Stimulated activated CD8-positive, alpha-beta memory T cell treated with anti-CD3 and anti-CD28 coated beads, Interleukin-15, amount 100 ng/mL, for 48 hours (primary cell): ENCODE measurements around the gene POLN.

ENCODE experiments used
- DNase-seq, 2 donors: peaks; one replicate each; pipeline ENCODE4 v3.0.0-alpha.2; 2020; ENCODE audit warnings: low read depth in 2 of 2

POLN gene

DNA sequence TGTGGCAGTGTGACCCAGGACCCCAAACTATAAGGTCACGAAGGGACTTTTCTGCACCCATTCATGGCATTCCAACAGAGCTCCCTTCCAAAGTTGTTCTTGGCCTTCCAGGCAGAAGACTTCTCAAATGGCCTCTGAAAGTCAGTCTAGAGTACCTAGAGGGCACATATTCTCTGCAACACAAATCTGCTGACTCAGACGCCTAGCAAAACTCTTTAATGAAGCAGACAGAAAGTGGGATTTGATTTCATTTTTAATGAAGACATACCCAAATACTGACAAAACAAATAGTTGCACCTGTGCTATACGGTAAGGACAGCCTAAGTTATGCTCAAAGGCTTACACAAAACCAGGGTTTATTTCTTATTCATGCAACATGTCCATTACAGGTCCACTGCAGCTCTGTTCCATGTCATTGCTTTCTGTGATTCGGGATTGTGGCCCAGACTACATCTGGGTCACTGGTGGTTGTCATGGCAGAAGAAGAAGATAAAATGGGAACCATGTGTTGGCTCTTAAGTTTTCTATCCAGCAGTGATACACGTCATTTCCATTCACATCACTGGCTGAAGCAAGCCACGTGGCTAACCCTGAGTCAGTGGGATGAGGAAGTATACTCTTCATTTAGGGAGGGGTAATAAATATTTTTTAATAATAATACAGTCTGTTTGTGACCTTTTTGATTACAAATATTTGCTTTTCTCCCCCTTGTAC is 125.1 kb downstream of the POLN start:
- DNase-seq = no peak

DNA sequence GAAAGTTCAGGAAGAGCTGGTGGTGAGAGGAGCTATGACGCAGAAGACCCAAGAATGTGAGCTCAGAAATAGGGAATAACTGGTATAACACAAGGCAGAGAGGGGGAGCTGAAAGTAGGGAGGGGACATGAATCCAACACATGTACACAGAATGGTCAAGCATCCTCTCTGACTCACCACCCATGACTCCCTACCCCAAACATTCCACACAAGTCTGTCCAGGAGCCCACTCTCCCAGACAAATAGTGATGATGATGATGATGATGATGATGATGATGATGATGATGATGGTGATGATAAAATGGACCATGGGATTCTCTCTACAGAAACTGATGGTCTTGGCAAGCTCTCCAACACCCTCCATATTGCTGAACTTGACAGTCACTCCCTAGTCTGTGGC is 136.4 kb downstream of the POLN start:
- DNase-seq = no peak

GRCh38 chr4:2104556-2105345 is 137.2 kb downstream of the POLN start:
- no peak for DNase-seq

DNA sequence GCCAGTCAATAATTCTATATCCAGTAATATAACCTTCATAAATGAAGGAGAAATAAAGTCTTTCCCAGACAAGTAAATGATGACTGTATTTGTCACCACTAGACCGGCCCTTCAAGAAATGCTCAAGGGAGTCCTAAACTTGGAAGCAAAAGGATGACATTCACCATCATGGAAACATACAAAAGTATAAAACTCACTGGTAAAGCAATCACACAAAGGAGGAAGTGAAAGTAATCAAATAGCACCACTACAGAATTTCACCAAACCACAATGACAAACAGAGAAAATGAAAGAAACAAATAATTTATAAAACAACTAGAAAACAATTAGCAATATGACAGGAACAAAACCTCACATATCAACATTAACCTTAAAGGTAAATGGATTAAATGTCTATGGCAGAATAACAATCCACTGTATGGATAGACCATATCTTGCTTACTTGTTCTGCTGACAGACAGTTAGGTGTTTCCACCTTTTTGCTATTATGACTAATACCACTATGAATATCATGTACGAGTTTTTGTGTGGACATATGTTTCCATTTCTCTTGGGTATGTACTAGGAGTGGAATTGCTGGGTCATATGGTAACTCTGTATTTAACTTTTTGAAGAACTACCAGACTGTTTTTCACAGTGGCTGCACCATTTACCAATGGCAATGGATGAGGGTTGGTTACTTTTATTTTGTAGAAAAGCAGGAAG is 137.9 kb downstream of the POLN start:
- no peak for DNase-seq

GRCh38 chr4:2103127-2103842 is 138.6 kb downstream of the POLN start:
- no peak for DNase-seq

GRCh38 chr4:2102045-2102883 is 139.7 kb downstream of the POLN start:
- DNase-seq = no peak

DNA sequence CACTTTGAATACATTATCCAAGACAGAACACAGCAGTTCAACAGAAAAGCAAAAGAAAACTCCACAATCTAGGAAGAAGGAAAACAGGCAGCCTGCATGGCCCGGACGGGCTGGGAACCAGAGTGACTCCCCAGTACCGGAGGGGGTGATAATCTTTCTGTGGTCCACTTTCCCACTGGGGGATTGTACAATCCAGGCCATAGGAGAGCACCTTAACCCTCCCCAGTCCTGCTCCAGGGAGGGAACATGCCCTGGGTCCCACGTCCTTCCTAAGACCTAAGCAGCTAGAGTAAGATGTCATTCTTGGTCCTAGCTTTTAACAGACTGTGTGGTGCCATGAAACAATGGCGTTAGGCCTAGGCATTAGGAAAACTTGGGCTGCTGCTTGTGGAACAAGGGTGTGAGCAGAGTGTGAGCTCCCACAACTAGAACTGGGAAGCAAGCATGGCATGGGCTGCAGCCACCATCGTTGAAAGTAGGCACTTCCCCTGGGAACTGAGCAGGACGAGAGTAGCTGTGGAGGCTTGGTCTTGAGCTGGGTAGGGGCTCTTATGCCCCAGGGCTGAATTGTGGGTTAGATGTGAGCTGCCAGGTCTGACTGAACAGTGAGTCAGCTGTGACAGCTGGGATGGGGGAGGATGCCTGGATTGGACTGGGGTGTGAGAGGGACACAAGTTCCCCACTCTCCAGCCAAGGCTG is 140.4 kb downstream of the POLN start:
- no peak for DNase-seq

- DNase-seq = no peak
Observed at GRCh38 chr4:2096073-2096609, 145.8 kb downstream of the POLN start.

- no peak for DNase-seq
Observed at GRCh38 chr4:2095236-2096072, 146.5 kb downstream of the POLN start.

DNA sequence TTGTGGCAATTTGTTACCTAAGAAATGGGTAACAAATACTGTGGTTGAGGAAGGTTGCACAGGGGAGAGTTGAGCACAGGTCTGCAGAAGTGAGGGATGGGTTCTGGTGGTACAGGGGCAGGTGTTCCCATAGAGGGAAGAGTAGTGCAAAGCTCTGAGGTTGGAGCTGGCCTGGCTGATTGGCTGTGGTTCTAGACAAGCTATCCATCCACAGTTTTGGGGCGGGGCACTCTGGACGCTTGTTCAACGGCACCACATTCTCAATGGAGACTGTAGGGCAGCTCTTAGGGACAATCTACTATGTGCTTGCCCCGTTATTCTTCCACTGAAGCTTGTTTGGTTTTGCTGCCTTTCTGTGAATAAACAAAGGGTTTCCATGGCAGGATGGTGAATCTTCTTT is 147.4 kb downstream of the POLN start:
- no peak for DNase-seq

DNA sequence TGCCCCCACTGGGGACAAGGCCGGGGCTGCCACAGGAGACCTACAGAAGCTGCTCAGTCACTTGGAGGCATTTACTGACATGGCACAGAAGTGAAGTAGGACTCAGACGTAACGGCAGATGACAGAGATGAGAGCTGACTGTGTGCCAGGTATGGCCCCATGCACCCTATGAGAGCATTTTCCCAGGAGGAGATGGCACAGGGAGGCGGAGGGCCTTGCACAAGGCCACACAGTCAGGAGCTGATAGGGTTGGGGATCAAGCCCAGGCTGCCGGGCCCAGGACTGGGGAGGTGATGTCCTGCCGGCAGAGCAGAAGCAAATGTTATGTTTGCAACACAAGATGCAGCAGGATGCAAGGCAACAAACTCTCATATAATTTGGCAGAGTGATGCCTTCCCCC is 148.7 kb downstream of the POLN start:
- no peak for DNase-seq

- DNase-seq = no peak
Observed at GRCh38 chr4:2092669-2093053, 149.3 kb downstream of the POLN start.

DNA sequence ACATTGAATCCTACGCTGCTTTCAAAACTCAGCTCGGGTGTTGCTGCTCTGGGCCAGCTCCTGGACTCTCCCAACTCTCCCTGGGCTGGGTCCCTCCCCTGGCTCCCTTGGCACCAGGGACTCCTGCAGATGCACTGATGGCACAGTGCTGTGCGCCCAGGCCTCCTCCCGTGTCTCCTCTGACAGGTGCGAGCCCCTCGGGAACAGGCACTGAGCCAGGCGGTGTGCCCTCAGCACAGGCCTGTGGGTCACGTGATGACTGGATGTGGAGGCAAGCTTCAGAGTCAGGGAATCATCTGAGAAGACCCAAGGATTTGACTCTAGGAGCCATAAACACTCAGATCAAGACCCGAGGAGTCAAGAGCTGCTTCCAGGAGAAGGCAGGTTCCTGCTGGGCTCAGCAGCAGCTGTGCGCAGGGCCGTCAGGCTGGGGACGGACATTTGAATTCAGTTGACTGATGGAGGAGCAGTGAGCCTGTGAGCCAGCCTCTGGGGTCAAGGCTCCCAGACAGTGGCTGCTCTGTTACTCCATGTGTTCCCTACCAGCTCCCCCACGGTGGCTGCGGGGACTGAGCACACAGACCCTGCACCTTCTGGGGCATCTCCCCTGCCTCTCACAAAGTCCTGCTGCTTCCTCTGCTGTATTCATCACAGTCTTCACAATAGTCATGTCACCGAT is 149.8 kb downstream of the POLN start:
- DNase-seq = no peak

- no peak for DNase-seq
Observed at GRCh38 chr4:2090642-2091041, 151.3 kb downstream of the POLN start.

- no peak for DNase-seq
Observed at GRCh38 chr4:2089222-2089621, 152.7 kb downstream of the POLN start.

GRCh38 chr4:2087170-2087569 is 154.8 kb downstream of the POLN start:
- DNase-seq = no peak

DNA sequence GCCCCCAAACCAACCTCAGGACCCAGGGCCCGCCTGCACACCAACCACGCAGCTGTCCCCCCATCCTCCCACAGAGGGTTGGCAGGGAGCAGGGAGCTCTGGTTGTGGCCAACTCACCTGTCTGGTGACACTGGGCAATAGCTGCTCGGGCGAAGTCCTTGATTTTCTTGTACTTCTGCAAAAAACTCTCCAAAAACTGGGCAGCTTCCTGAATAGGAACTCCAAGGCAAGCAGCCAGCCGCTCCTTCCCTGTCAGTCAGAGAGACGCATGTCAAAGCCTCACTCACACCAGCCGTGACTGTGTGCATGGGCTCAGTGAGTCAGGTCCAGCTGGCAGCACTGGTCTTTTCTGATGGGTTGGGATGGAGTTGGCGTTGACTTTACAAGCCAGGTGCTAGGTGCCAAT is 156.4 kb downstream of the POLN start:
- no peak for DNase-seq

- DNase-seq = no peak
Observed at GRCh38 chr4:2084316-2084715, 157.6 kb downstream of the POLN start.

DNA sequence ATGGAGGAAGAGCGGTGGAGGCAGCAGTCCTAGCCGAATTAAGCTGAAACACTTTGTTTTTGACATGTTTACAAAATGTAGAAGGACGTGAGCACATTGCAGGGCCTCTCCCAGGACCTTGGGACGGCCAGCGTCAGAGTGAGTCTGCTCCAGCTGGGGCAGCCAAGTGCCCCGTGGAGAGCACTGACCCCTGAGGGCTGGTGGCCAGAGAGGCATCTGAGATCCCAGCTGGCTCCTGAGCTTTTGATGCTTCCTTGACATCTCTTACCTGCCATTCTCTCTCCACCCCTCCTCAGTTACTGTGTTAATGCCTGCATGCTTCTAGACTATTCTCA is 158.1 kb downstream of the POLN start:
- DNase-seq = no peak
